PFSK-1 (cell line): Measurements from ENCODE around the gene IGSF9.

Source experiments
- FOXP2 ChIP-seq: optimal IDR thresholded peaks from 2 replicates; pipeline ENCODE3; 2011; ENCODE audit warnings: borderline replicate concordance, control low read depth, inconsistent platforms; ENCODE audit not compliant: insufficient read depth; ENCODE audit errors: extremely low read length, extremely low read depth
- POLR2AphosphoS5 ChIP-seq: IDR thresholded peaks from 2 replicates; pipeline ENCODE4 v1.6.1; 2012; ENCODE audit warnings: low read depth, mild to moderate bottlenecking, control low read depth, low read length, moderate library complexity
- SIN3A ChIP-seq: IDR thresholded peaks from 2 replicates; pipeline ENCODE4 v1.6.1; 2012; ENCODE audit warnings: mild to moderate bottlenecking, low read length, moderate library complexity, borderline replicate concordance; ENCODE audit not compliant: insufficient read depth
- TAF1 ChIP-seq: IDR thresholded peaks from 2 replicates; pipeline ENCODE4 v1.6.1; 2012; ENCODE audit warnings: low read length, control low read depth, borderline replicate concordance; ENCODE audit not compliant: insufficient read depth
- TF ChIP-seq, protein P1 (sequence below), 2 experiments: IDR thresholded peaks; 2 replicates each; pipeline versions ENCODE4 v1.6.1 to v1.8.0; 2011 to 2012; ENCODE audit warnings: low read depth in 2 of 2, low read length in 2 of 2, control low read depth in 1 of 2, inconsistent platforms in 1 of 2, mild to moderate bottlenecking in 1 of 2, moderate library complexity in 1 of 2; ENCODE audit not compliant: insufficient read depth in 1 of 2

The IGSF9 gene

DNA sequence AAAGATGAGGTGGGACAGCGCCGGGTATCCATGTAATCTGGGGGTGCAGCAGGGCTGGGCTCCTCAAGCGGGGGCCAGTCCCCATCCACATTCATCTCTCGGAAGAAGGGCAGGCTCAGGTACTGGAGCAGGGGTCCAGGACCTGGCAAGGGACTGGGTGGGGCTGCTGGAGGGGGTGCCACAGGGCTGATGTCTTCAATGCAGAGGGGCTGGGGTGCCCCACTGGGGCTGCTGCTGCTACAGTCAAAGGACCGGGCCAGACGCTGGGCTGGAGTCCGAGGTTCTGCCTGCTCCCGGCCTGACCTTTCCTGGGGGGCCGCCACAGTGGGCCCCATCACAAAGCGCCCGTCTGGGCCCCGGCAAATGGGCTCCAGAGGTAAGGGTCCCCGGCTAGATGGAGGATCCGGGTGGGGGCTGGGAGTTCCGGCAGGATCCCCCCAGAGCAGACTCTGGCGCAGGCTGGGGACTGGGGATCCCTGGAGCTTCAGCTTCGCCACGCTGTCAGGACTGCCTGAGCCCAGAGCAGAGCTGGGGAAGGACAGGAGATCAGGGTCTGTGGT lies 16.8 kb downstream of the IGSF9 start:
- TF ChIP-seq SIN3A: no peak

DNA sequence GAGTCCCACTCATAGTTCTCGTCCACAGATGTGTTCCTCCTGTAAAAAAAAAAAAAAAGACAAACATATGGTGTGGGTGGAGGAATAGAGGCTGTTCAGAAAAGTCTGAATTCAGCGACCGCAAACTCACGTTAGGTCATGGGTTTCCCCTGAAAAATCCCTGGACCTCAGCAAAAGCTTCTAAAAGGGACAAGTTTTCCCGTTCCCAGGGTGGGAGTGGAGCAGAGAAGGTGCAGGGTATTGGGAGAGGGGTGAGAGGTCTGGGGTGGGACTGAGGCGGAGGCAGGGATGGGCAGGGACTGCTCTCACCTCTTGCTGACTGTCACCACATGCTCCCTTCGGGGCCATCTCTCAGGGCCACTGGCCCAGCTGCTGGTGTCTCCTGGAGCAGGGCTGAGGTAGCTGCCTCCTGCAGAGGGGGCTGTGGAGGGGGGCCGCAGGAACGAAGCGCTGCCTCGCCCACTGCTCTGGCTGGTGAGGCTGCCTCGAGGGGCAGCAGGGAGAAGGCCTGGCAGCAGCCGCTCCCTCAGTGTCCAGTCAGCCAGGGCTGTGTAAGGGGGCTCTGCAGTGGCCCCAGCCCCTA lies 17.5 kb downstream of the IGSF9 start:
- TF ChIP-seq SIN3A (no peak), POLR2AphosphoS5 (no peak), FOXP2 (no peak), TAF1 (no peak)
- TF ChIP-seq, protein P1, sequence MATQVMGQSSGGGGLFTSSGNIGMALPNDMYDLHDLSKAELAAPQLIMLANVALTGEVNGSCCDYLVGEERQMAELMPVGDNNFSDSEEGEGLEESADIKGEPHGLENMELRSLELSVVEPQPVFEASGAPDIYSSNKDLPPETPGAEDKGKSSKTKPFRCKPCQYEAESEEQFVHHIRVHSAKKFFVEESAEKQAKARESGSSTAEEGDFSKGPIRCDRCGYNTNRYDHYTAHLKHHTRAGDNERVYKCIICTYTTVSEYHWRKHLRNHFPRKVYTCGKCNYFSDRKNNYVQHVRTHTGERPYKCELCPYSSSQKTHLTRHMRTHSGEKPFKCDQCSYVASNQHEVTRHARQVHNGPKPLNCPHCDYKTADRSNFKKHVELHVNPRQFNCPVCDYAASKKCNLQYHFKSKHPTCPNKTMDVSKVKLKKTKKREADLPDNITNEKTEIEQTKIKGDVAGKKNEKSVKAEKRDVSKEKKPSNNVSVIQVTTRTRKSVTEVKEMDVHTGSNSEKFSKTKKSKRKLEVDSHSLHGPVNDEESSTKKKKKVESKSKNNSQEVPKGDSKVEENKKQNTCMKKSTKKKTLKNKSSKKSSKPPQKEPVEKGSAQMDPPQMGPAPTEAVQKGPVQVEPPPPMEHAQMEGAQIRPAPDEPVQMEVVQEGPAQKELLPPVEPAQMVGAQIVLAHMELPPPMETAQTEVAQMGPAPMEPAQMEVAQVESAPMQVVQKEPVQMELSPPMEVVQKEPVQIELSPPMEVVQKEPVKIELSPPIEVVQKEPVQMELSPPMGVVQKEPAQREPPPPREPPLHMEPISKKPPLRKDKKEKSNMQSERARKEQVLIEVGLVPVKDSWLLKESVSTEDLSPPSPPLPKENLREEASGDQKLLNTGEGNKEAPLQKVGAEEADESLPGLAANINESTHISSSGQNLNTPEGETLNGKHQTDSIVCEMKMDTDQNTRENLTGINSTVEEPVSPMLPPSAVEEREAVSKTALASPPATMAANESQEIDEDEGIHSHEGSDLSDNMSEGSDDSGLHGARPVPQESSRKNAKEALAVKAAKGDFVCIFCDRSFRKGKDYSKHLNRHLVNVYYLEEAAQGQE (IDR thresholded peaks at IDR 0.05; ENCODE audit: insufficient read depth in 1 of 2, low read depth in 2 of 2, low read length in 2 of 2): no peak

DNA sequence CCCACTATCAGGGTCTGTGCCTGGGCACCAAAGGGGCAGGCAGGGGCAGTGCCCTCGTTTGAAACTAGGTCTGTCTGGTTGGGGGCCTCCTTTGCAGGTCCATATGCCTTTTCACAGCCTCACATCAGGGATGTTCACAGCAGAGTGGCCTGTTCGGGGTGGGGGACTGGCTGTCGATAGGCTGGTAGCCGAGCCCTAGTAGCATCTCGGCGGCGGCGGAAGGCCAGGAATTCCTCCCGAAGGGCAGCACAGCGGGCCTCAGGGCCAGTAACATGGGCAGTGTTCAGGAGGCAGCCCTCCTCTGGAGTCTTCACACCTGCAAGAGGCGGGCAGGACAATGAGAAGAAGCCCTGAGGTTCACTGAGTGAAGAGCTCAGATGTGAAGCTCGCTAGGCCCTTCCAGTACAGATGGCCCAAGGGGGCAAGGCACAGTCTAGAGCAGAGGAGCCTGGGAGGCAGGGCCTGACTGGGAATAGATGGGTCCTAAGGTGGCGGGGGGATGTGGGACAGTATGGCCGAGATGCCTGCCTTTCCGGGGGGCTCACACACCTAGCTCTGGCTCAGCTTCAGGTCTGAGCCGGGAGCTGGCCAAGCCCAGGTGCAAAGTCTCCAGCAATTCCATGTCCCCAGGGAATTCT lies 18.1 kb downstream of the IGSF9 start:
- TF ChIP-seq, protein P1 (IDR thresholded peaks at IDR 0.05; ENCODE audit: insufficient read depth in 1 of 2, low read depth in 2 of 2, low read length in 2 of 2): no peak
- TF ChIP-seq POLR2AphosphoS5 (no peak), SIN3A (no peak), TAF1 (no peak), FOXP2 (no peak)

DNA sequence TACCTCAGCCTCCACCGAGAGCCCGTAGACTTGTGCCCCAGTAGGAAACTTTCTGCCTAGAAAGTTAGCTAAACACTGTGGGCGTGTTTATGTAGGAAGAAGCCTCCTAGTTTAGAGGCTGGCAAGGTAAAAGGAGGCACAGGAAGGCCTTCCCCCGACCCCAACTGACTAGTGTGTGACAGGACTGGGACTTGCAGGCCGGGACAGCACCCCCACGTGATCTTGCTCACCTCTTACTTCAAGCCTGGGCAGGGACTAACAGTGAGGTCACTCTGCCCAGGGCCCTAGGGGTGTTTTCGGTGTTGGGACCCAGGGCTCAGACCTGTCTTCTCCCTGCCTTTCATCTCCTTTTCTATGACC lies 19.7 kb downstream of the IGSF9 start:
- no peak for TF ChIP-seq POLR2AphosphoS5
- TF ChIP-seq FOXP2: no peak
- TF ChIP-seq, protein P1 (IDR thresholded peaks at IDR 0.05; ENCODE audit: insufficient read depth in 1 of 2, low read depth in 2 of 2, low read length in 2 of 2): no peak
- TF ChIP-seq SIN3A: no peak
- TF ChIP-seq TAF1: no peak

DNA sequence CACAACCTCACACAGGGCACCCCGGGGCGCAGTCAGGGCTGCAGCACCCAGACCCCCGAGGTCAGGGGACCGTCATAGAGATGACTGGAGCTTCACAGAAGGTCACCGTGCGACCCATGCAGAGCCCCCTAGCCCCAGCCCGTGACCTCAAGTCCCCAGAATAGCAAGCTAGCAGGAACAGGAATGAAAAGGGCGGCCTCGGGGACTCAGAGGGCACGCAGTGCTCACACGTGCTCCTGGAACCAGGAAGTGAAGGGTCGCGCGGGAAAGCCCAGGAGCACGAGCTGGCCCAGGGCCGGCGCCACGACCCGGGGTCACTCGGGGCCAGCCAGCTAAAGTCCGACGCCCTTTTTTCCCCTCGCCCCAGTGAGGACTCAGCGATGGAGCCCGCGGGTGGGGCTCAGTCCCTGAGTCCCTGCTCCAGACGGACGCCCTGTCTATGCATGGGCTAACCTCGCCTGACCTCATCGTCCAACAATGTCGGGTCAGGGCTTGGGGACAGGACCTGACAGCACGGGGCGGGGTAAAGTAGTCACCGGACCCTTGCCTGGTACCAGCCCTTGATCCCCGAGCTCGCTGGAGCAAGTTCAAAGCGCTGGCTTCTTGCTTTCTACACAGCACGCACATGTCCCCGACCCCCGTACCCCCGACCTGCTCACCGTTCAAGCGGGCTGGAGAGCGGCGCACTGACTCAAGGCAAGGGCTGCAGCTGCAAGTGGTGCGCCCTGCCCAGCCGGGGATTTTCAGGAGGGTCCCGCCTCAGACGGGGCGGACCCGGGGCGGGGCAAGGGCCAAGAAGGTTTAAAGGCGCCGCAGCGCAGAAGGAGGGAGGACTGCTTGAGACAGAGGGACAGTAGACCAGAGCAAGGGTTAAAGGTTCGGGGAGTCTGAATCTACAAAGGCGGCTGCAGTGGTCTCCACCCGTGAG lies 20.4 kb downstream of the IGSF9 start, which contains the start of gene TAGLN2:
TAGLN2 (minus strand) TSS at position 717 of the 928 bp plus-strand sequence. CDS start 4,998 bp downstream, outside the sequence.
- TF ChIP-seq POLR2AphosphoS5: no peak
- TF ChIP-seq FOXP2: no peak
- TF ChIP-seq TAF1: no peak
- no peak for TF ChIP-seq SIN3A
- TF ChIP-seq, protein P1 (IDR thresholded peaks at IDR 0.05; ENCODE audit: insufficient read depth in 1 of 2, low read depth in 2 of 2, low read length in 2 of 2): no peak
